Mucosa of stomach (tissue), 1 donor: ENCODE measurements around the gene OR2B6.

Experiments used
- H3K27me3 ChIP-seq: one replicate; pipeline ENCODE4 v1.7.0; 2013; ENCODE audit warnings: mild to moderate bottlenecking, low read length; ENCODE audit not compliant: control insufficient read depth, insufficient read depth
- H3K36me3 ChIP-seq: one replicate; pipeline ENCODE4 v1.7.0; 2013; ENCODE audit warnings: low read length; ENCODE audit not compliant: control insufficient read depth, insufficient read depth
- H3K4me1 ChIP-seq: one replicate; pipeline ENCODE4 v1.7.0; 2013; ENCODE audit warnings: mild to moderate bottlenecking, low read length; ENCODE audit not compliant: control insufficient read depth, insufficient read depth
- H3K4me3 ChIP-seq: one replicate; pipeline ENCODE4 v1.7.0; 2013; ENCODE audit warnings: low read length
- H3K9ac ChIP-seq: one replicate; pipeline ENCODE4 v1.7.0; 2013; ENCODE audit warnings: mild to moderate bottlenecking, low read length, moderate library complexity
- H3K9me3 ChIP-seq: one replicate; pipeline ENCODE4 v1.7.0; 2013; ENCODE audit warnings: mild to moderate bottlenecking, low read length, moderate library complexity; ENCODE audit not compliant: control insufficient read depth
- donor health status: Pancreatic carcinoma.

The OR2B6 gene

GRCh38 chr6:28001751-28002150, 44.7 kb downstream of the OR2B6 start:
- Histone ChIP-seq H3K9ac (no peak overlapping the region), H3K9me3 (no peaks in the 10 kb centered on the region), H3K4me1 (no peaks in the 10 kb centered on the region), H3K27me3 (no peaks in the 10 kb centered on the region), H3K36me3 (no peaks in the 10 kb centered on the region), H3K4me3 (no peak overlapping the region)

- Histone ChIP-seq H3K4me3 (no peak overlapping the region), H3K9ac (no peak overlapping the region), H3K9me3 (no peaks in the 10 kb centered on the region), H3K4me1 (no peaks in the 10 kb centered on the region), H3K27me3 (no peaks in the 10 kb centered on the region), H3K36me3 (no peaks in the 10 kb centered on the region)
Measured at GRCh38 chr6:28002161-28002560, 45.1 kb downstream of the OR2B6 start.

DNA sequence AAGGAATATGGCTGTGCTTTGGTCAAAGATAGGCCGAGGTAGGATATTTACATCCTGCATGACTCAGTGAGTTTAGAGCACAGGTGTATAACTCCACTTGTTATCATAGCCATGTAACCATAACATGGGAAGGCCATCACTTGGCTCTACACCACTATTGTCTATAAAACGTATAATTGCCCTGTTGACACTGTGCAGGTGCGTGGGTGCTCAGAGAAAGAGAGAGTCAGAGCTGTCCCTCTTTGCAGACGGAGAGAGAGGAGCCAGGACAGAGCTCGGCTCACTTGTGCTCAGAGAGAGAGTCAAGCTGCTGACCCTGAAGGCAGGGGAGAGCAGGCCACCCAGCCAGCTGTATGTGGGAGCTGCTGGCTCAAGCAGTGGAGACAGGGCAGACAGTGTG, 46.0 kb downstream of the OR2B6 start:
- H3K36me3 ChIP-seq: no peaks in the 10 kb centered on the region
- H3K9me3 ChIP-seq: no peaks in the 10 kb centered on the region
- no peaks in the 10 kb centered on the region for H3K27me3 ChIP-seq
- no peak overlapping the region for H3K4me3 ChIP-seq
- no peak overlapping the region for H3K9ac ChIP-seq
- no peaks in the 10 kb centered on the region for H3K4me1 ChIP-seq

- H3K9me3 ChIP-seq: no peaks in the 10 kb centered on the region
- no peak overlapping the region for H3K9ac ChIP-seq
- H3K36me3 ChIP-seq: no peaks in the 10 kb centered on the region
- H3K4me1 ChIP-seq: no peaks in the 10 kb centered on the region
- no peak overlapping the region for H3K4me3 ChIP-seq
- H3K27me3 ChIP-seq: peaks cover 5% of the 10 kb centered on the region
Measured at GRCh38 chr6:28003661-28004060, 46.6 kb downstream of the OR2B6 start.

DNA sequence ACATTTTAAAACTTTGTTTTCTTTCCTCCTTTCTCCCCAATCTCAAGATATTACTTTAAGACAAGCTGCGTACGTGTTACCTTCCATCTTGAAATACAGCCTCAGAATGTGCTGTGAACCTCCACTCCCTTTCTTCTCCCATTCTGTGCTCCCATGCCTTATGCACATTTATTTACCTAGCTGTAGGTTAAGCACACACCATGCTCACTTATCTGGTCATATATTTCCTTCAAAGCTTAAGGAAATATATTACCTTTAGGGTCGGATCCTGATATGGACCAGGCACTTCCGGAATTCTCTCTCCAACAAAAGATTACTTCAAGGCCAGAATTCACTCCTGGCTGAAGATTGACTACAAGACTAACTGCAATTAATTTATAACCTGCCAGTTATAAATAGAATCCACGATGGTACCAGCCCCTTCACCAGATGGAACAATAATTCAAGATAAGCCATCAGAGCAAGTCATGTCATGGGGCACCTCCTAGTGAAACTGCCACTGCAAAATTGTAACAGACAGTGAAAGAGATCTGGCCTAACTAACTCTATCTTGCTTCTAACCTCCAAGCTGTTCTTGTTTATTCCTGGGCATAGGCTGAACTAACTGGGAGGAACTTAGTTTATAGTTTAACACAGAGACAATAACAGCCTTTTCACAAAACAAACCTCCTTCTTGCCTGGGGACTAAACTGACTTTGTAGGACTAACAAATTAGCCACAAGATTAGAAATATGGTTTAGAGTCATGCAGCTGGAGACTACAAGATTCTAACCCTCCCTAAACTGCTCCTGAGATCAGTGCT, 47.5 kb downstream of the OR2B6 start:
- Histone ChIP-seq H3K9ac (no peak overlapping the region), H3K4me3 (no peak overlapping the region), H3K4me1 (no peaks in the 10 kb centered on the region), H3K9me3 (no peaks in the 10 kb centered on the region), H3K36me3 (no peaks in the 10 kb centered on the region), H3K27me3 (peaks cover 5% of the 10 kb centered on the region)

- H3K9me3 ChIP-seq: no peaks in the 10 kb centered on the region
- no peaks in the 10 kb centered on the region for H3K4me1 ChIP-seq
- no peak overlapping the region for H3K9ac ChIP-seq
- H3K36me3 ChIP-seq: no peaks in the 10 kb centered on the region
- H3K27me3 ChIP-seq: peaks cover 7% of the 10 kb centered on the region
- H3K4me3 ChIP-seq: no peak overlapping the region
Measured at GRCh38 chr6:28005152-28005890, 48.3 kb downstream of the OR2B6 start.

DNA sequence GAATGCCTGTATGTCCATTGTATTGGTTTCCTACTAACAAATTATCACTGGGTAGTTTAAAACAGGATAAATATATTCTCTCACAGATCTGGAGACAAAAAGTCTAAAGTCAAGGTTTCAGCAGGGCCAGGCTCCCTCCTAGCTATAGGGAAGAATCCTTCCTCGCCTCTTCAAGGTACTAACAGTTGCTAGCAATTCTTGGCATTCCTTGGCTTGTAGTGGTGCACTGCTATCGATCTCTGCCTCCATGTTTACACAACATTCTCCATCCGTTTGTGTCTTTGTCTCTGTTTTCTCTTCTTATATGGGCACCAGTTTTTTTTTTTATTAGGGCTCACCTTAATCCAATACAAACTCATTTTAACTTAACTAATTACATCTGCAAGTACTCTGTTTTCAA, 48.9 kb downstream of the OR2B6 start:
- Histone ChIP-seq H3K9ac (no peak overlapping the region), H3K4me3 (no peak overlapping the region), H3K4me1 (no peaks in the 10 kb centered on the region), H3K9me3 (no peaks in the 10 kb centered on the region), H3K36me3 (no peaks in the 10 kb centered on the region), H3K27me3 (peaks cover 7% of the 10 kb centered on the region)
